ENCODE measurements around the gene NPL.

The NPL gene

DNA sequence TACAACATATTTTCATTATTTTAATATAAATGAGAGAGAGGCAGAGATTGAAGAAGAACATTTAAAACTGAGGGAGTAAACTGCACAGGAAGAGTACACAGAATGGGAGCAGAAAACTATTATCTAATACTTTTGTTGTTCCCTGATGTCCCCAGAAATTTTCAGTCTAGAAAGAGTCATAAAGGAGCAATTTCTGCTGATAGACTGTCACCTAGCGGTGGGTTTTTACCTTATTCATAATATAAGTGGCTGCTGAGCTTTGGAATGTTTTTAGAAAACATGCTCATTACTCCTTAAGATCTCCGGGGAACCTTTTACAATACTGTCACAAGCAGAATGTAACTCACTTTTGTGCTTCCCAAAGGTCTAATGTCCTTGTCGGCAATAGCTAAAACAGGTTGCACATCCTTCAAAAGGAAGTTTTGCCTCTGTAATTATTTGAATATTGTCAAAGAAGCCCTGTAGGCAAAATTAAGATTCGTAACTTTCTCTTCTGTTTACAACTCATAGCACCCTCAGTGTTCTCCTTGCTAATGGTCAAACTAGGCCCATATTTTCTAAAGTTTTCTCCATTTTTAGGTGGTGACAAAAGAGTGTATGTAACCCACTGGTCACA, 4.9 kb upstream of the NPL start:
- peak overlapping the region; percentile 80 for H2AFZ ChIP-seq (ENCODE audit: low read depth, low read length)
- no peak for TF ChIP-seq EZH2phosphoT487 (IDR thresholded peaks at IDR 0.05; ENCODE audit: low read depth)
- TF ChIP-seq, protein P1, sequence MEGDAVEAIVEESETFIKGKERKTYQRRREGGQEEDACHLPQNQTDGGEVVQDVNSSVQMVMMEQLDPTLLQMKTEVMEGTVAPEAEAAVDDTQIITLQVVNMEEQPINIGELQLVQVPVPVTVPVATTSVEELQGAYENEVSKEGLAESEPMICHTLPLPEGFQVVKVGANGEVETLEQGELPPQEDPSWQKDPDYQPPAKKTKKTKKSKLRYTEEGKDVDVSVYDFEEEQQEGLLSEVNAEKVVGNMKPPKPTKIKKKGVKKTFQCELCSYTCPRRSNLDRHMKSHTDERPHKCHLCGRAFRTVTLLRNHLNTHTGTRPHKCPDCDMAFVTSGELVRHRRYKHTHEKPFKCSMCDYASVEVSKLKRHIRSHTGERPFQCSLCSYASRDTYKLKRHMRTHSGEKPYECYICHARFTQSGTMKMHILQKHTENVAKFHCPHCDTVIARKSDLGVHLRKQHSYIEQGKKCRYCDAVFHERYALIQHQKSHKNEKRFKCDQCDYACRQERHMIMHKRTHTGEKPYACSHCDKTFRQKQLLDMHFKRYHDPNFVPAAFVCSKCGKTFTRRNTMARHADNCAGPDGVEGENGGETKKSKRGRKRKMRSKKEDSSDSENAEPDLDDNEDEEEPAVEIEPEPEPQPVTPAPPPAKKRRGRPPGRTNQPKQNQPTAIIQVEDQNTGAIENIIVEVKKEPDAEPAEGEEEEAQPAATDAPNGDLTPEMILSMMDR (IDR thresholded peaks at IDR 0.05; ENCODE audit: low read depth, low read length), result peak; percentile 95

DNA sequence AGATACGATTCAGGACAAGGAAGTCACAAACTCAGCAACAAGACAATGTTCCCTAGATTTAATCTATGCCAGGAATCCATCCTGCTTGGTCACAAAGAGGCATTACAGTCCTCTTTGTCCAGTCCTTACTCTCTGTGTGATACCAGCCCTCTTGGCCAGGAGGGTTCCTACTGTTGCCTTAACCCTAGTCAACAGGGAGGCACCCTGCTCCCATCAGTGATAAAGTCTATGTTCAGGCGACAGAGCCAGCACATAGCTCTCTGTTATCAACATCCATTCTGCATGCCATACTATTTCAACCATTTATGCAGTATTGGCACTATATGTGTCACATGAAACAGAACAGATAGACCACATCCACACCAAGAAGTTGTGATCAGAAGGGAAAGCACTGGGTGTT, 4.4 kb upstream of the NPL start:
- Histone ChIP-seq H3K36me3 (replicated peaks; ENCODE audit: low read depth, low read length) (no peaks in the 10 kb centered on the region), H3K27ac (ENCODE audit: low read length) (no peak overlapping the region), H3K27me3 (ENCODE audit: low read depth, low read length) (peaks cover 6% of the 10 kb centered on the region; the same call in 1 of the 2 replicates), H3K4me3 (ENCODE audit: low read length) (no peak overlapping the region), H3K4me2 (ENCODE audit: low read length) (peak overlapping the region; percentile 38; the same call in 1 of the 2 replicates), H4K20me1 (ENCODE audit: insufficient read depth, low read length) (no peaks in the 10 kb centered on the region), H2AFZ (ENCODE audit: low read depth, low read length) (peak overlapping the region; percentile 80), H3K79me2 (ENCODE audit: low read length) (no peaks in the 10 kb centered on the region), H3K4me1 (ENCODE audit: low read length) (peaks cover 27% of the 10 kb centered on the region), H3K9me3 (ENCODE audit: insufficient read depth, low read length) (no peaks in the 10 kb centered on the region), H3K9ac (ENCODE audit: low read length) (no peak overlapping the region)
- TF ChIP-seq EZH2phosphoT487 (IDR thresholded peaks at IDR 0.05; ENCODE audit: low read depth), result no peak
- TF ChIP-seq, protein P1 (IDR thresholded peaks at IDR 0.05; ENCODE audit: low read depth, low read length), result no peak

More for the DNA sequence above, 4.9 kb upstream of the NPL start:
- Histone ChIP-seq H3K27ac (ENCODE audit: low read length) (no peak overlapping the region), H3K36me3 (replicated peaks; ENCODE audit: low read depth, low read length) (no peaks in the 10 kb centered on the region), H3K4me1 (ENCODE audit: low read length) (peaks cover 22% of the 10 kb centered on the region), H3K4me3 (ENCODE audit: low read length) (peak overlapping the region; percentile 1; the same call in 1 of the 2 replicates), H3K79me2 (ENCODE audit: low read length) (no peaks in the 10 kb centered on the region), H3K4me2 (ENCODE audit: low read length) (peak overlapping the region; percentile 38), H4K20me1 (ENCODE audit: insufficient read depth, low read length) (no peaks in the 10 kb centered on the region), H3K9me3 (ENCODE audit: insufficient read depth, low read length) (no peaks in the 10 kb centered on the region), H3K9ac (ENCODE audit: low read length) (no peak overlapping the region), H3K27me3 (ENCODE audit: low read depth, low read length) (peaks cover 6% of the 10 kb centered on the region; the same call in 1 of the 2 replicates)

DNA sequence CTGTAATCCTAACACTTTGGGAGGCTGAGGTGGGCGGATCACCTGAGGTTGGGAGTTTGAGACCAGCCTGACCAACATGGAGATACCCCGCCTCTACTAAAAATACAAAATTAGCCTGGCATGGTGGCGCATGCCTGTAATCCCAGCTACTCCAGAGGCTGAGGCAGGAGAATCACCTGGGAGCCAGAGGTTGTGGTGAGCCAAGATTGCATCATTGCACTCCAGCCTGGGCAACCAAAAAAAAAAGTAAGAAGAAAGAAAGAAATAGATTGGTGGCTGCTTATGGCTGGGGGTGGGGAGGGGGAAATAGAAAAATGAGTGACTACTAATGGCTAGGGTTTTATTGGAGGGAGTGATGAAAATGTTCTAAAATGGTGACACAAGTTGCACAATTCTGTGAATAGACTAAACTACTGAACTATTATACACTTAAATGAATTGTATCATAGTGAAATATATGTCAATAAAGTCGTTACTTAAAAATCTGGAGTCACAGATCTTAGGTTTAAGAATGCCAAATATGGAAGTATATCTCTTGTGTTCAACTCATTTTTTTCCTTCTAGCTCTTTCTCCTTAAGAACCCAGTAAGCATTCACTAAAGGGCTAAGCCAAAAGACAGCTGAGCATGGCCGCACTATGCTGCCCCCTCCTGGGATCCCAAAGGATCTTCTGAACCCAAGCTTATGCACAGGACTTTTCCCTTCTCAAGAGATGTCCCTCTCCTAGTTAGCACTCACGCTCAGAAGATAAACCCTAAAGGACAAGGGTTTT, 3.2 kb upstream of the NPL start:
- H4K20me1 ChIP-seq (ENCODE audit: insufficient read depth, low read length), result no peaks in the 10 kb centered on the region
- peaks cover 6% of the 10 kb centered on the region; the same call in 1 of the 2 replicates for H3K27me3 ChIP-seq (ENCODE audit: low read depth, low read length)
- TF ChIP-seq, protein P1 (IDR thresholded peaks at IDR 0.05; ENCODE audit: low read depth, low read length), result peak; percentile 85
- TF ChIP-seq EZH2phosphoT487 (IDR thresholded peaks at IDR 0.05; ENCODE audit: low read depth), result no peak
- no peak overlapping the region for H3K27ac ChIP-seq (ENCODE audit: low read length)
- no peak overlapping the region for H2AFZ ChIP-seq (ENCODE audit: low read depth, low read length)
- no peaks in the 10 kb centered on the region for H3K9me3 ChIP-seq (ENCODE audit: insufficient read depth, low read length)
- H3K4me2 ChIP-seq (ENCODE audit: low read length), result no peak overlapping the region
- no peak overlapping the region for H3K4me3 ChIP-seq (ENCODE audit: low read length)
- H3K79me2 ChIP-seq (ENCODE audit: low read length), result no peaks in the 10 kb centered on the region
- no peaks in the 10 kb centered on the region for H3K36me3 ChIP-seq (replicated peaks; ENCODE audit: low read depth, low read length)
- peaks cover 28% of the 10 kb centered on the region for H3K4me1 ChIP-seq (ENCODE audit: low read length)
- H3K9ac ChIP-seq (ENCODE audit: low read length), result no peak overlapping the region

DNA sequence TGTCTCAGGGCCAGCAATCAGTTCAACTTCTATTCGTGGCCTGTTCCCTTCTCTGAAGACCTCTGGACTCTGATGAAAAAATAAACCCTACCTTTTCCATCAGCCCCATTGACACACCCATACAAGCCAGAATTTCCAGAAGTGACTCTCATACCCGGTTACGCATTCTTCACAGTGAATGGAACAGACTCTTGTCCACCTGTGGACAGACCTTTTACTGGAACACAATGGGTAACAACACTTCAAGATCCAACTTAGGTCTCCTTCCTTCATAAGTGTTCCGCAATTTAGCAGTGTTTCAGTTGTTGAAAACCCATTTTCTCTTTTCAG, 2.6 kb upstream of the NPL start:
- TF ChIP-seq, protein P1 (IDR thresholded peaks at IDR 0.05; ENCODE audit: low read depth, low read length), result no peak; the same call in 1 of the 2 replicates
- no peak for TF ChIP-seq EZH2phosphoT487 (IDR thresholded peaks at IDR 0.05; ENCODE audit: low read depth)
- no peak overlapping the region for H2AFZ ChIP-seq (ENCODE audit: low read depth, low read length)
- H3K27me3 ChIP-seq (ENCODE audit: low read depth, low read length), result peaks cover 6% of the 10 kb centered on the region; the same call in 1 of the 2 replicates

More for the DNA sequence above, 2.6 kb upstream of the NPL start:
- Histone ChIP-seq H3K27ac (ENCODE audit: low read length) (no peak overlapping the region), H3K9me3 (ENCODE audit: insufficient read depth, low read length) (no peaks in the 10 kb centered on the region), H3K4me1 (ENCODE audit: low read length) (peaks cover 27% of the 10 kb centered on the region), H3K36me3 (replicated peaks; ENCODE audit: low read depth, low read length) (no peaks in the 10 kb centered on the region), H3K4me2 (ENCODE audit: low read length) (no peak overlapping the region), H3K79me2 (ENCODE audit: low read length) (no peaks in the 10 kb centered on the region), H3K9ac (ENCODE audit: low read length) (no peak overlapping the region), H3K4me3 (ENCODE audit: low read length) (no peak overlapping the region), H4K20me1 (ENCODE audit: insufficient read depth, low read length) (no peaks in the 10 kb centered on the region)

All from OCI-LY3 (cell line).